DND-41 (cell line): ENCODE data around the gene EHF.

ENCODE experiments used
- EZH2 ChIP-seq: IDR thresholded peaks from 3 replicates; pipeline ENCODE4 v1.6.1; 2012; ENCODE audit warnings: borderline replicate concordance, low read depth, mild to moderate bottlenecking, moderate library complexity, low read length, inconsistent platforms; ENCODE audit not compliant: severe bottlenecking
- TF ChIP-seq, protein P1 (sequence below): IDR thresholded peaks from 2 replicates; pipeline ENCODE4 v1.5.1; 2012; ENCODE audit warnings: borderline replicate concordance, low read length, moderate library complexity, mild to moderate bottlenecking; ENCODE audit not compliant: poor library complexity, severe bottlenecking; ENCODE audit errors: extremely low read depth

DNA sequence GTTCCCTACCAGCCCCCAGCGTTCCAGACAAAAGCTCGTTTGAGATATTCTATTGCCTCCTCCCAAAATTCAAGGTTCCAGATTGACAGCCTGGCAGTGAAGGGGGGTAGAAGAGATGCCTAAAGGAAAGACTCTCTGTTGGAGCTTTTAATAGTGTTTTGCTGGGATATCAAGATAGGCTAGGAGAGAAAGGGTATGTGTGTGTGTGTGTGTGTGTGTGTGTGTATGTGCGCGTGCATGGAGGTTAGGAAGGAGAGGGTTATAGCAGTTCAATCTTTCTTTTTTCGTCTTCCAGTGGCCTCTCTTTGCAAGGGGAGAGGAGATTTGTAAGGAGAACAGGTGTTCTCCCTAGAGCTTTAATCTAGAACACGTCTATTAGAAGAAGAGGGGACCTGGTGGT is 22.0 kb downstream of the EHF start:
- TF ChIP-seq, protein P1, sequence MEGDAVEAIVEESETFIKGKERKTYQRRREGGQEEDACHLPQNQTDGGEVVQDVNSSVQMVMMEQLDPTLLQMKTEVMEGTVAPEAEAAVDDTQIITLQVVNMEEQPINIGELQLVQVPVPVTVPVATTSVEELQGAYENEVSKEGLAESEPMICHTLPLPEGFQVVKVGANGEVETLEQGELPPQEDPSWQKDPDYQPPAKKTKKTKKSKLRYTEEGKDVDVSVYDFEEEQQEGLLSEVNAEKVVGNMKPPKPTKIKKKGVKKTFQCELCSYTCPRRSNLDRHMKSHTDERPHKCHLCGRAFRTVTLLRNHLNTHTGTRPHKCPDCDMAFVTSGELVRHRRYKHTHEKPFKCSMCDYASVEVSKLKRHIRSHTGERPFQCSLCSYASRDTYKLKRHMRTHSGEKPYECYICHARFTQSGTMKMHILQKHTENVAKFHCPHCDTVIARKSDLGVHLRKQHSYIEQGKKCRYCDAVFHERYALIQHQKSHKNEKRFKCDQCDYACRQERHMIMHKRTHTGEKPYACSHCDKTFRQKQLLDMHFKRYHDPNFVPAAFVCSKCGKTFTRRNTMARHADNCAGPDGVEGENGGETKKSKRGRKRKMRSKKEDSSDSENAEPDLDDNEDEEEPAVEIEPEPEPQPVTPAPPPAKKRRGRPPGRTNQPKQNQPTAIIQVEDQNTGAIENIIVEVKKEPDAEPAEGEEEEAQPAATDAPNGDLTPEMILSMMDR: no peak
- TF ChIP-seq EZH2: no peak
